ENCODE measurements around the gene TTLL13. TPM values are rescaled to one million over a fixed set of nuclear protein-coding genes. Genes with fewer than 3 reads are reported as not detected.

Gene TTLL13
- total RNA-seq, 1 experiment from 2014 or later = not detected

DNA sequence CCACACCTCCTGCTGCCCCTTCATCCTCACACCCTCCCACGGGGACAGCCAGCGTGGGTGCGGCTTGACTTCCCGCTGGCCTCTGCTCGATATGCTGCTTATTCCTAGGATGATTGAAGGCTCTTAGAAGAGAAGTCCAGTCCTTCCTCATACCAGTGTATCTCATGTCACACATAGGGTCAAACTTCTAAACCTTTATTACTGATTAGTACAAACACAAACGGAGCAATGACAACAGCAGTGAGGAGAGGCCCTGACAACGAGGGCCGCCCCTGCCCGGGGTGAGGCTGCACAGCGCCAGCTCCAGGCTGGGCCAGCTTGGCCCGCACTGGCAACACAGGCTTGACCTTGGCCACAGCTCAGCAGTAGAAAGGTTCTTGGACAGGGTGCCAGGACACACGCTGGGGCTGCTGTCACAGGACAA, 19.3 kb upstream of the TTLL13 start:
- Histone ChIP-seq H3K4me3 (ENCODE audit: low read depth, low read length, poor library complexity, severe bottlenecking) (no peak overlapping the region), H3K9me3 (ENCODE audit: low read depth, low read length, poor library complexity, severe bottlenecking) (no peaks in the 10 kb centered on the region), H3K36me3 (ENCODE audit: insufficient read depth, low read length, poor library complexity, severe bottlenecking) (peaks cover 16% of the 10 kb centered on the region), H3K27me3 (replicated peaks; ENCODE audit: insufficient read depth, low read depth, low read length, poor library complexity) (no peaks in the 10 kb centered on the region), H3K27ac (ENCODE audit: low read depth, low read length, poor library complexity, severe bottlenecking) (no peak overlapping the region), H3K4me1 (ENCODE audit: insufficient read depth, low read length, poor library complexity, severe bottlenecking) (peaks cover 5% of the 10 kb centered on the region)
- TF ChIP-seq, protein P1, sequence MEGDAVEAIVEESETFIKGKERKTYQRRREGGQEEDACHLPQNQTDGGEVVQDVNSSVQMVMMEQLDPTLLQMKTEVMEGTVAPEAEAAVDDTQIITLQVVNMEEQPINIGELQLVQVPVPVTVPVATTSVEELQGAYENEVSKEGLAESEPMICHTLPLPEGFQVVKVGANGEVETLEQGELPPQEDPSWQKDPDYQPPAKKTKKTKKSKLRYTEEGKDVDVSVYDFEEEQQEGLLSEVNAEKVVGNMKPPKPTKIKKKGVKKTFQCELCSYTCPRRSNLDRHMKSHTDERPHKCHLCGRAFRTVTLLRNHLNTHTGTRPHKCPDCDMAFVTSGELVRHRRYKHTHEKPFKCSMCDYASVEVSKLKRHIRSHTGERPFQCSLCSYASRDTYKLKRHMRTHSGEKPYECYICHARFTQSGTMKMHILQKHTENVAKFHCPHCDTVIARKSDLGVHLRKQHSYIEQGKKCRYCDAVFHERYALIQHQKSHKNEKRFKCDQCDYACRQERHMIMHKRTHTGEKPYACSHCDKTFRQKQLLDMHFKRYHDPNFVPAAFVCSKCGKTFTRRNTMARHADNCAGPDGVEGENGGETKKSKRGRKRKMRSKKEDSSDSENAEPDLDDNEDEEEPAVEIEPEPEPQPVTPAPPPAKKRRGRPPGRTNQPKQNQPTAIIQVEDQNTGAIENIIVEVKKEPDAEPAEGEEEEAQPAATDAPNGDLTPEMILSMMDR (conservative IDR thresholded peaks at IDR 0.05; ENCODE audit: low read depth, low read length) = no peak
- TF ChIP-seq EZH2 (IDR thresholded peaks at IDR 0.05; ENCODE audit: borderline replicate concordance, low read depth, low read length, poor library complexity, severe bottlenecking) = no peak
- ChIA-PET POLR2A (ENCODE audit: low non-redundant PET) (no interaction called here), CTCF (no interaction called here)
- no TSS peak for BruUV-seq (replicated peaks)
- DNase-seq (ENCODE audit: low spot score) = no peak
- intact Hi-C loops (cut with micrococcal nuclease; ENCODE audit: unreplicated experiment) = no loop called here

DNA sequence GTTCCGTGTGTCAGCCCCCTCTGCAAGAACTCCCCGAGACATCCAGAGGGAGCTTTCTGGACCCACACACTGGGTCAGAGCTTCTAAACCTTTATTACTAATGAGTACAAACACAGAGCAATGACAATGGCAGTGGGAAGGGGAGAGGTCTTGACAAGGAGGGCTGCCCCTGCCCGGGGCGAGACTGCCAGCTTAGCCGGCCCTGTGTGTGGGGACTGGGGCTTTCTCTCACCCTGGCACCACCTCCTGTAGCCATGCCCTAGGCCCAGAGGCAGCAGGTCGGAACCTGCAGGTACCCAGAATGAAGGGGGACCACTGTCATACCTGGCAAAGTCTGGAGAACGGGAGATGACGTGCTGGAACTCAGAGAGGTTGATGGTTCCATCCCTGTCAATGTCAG, 18.7 kb upstream of the TTLL13 start:
- peaks cover 5% of the 10 kb centered on the region for H3K4me1 ChIP-seq (ENCODE audit: insufficient read depth, low read length, poor library complexity, severe bottlenecking)
- no peak overlapping the region for H3K27ac ChIP-seq (ENCODE audit: low read depth, low read length, poor library complexity, severe bottlenecking)
- no peaks in the 10 kb centered on the region for H3K27me3 ChIP-seq (replicated peaks; ENCODE audit: insufficient read depth, low read depth, low read length, poor library complexity)
- TF ChIP-seq, protein P1 (conservative IDR thresholded peaks at IDR 0.05; ENCODE audit: low read depth, low read length) = no peak
- TF ChIP-seq EZH2 (IDR thresholded peaks at IDR 0.05; ENCODE audit: borderline replicate concordance, low read depth, low read length, poor library complexity, severe bottlenecking) = no peak
- ChIA-PET CTCF (no interaction called here), POLR2A (ENCODE audit: low non-redundant PET) (no interaction called here)
- no TSS peak for BruUV-seq (replicated peaks)
- H3K4me3 ChIP-seq (ENCODE audit: low read depth, low read length, poor library complexity, severe bottlenecking) = no peak overlapping the region
- H3K36me3 ChIP-seq (ENCODE audit: insufficient read depth, low read length, poor library complexity, severe bottlenecking) = peaks cover 16% of the 10 kb centered on the region
- intact Hi-C loops (cut with micrococcal nuclease; ENCODE audit: unreplicated experiment) = no loop called here
- no peak for DNase-seq (ENCODE audit: low spot score)
- no peaks in the 10 kb centered on the region for H3K9me3 ChIP-seq (ENCODE audit: low read depth, low read length, poor library complexity, severe bottlenecking)

DNA sequence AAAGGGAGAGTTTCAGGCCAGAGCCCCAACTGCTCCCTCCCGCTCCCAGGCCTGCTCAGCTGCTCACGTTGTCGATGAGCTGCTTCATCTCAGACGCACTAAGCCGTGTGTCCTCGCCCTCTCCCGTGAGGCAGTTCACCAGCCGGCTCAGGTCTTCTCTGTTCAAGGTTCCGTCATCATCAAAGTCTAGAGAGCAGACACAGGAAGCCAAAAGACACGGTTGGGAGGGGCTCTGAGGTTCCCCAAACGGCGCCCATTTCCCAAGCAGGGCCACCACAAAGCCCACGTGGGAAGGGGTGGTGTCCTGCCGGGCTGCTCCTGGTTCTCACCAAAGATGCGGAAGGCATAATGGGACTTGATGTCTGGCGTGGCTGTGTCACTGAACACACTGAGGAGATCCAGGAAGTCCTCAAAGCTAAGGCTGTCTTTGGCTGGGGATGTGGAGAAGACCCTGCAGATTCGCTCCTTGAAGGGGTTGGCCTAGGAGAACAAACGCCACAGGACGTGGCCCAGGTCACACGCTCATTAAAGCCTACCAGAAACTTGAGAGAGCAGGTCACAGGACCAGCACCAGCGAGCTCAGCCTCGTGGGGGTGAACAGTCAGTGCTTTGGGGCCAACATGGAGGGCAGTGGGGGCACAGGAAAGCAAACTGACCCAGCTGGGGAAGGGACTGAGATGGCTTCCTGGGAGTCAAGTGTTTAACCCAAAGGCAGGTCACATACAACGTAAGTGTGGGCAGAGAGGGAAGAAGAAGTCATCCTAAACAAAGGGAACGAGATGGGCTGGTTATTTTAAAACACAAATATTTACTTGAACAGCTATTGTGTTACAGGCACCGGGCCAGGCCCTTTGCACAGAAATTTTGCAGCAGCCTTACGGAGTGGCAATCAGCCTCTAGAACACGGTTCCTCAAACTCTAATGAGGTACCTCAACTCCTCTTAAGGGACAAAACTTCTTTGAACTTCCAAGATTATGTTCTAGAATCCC, 18.0 kb upstream of the TTLL13 start:
- H3K36me3 ChIP-seq (ENCODE audit: insufficient read depth, low read length, poor library complexity, severe bottlenecking) = peaks cover 16% of the 10 kb centered on the region
- TF ChIP-seq EZH2 (IDR thresholded peaks at IDR 0.05; ENCODE audit: borderline replicate concordance, low read depth, low read length, poor library complexity, severe bottlenecking) = no peak
- TF ChIP-seq, protein P1 (conservative IDR thresholded peaks at IDR 0.05; ENCODE audit: low read depth, low read length) = no peak
- POLR2A ChIA-PET (ENCODE audit: low non-redundant PET) = no interaction called here
- no TSS peak for BruUV-seq (replicated peaks)
- no peaks in the 10 kb centered on the region for H3K9me3 ChIP-seq (ENCODE audit: low read depth, low read length, poor library complexity, severe bottlenecking)
- no peak overlapping the region for H3K4me3 ChIP-seq (ENCODE audit: low read depth, low read length, poor library complexity, severe bottlenecking)
- intact Hi-C loops (cut with micrococcal nuclease; ENCODE audit: unreplicated experiment) = no loop called here
- peaks cover 5% of the 10 kb centered on the region for H3K4me1 ChIP-seq (ENCODE audit: insufficient read depth, low read length, poor library complexity, severe bottlenecking)
- CTCF ChIA-PET = no interaction called here
- no peak for DNase-seq (ENCODE audit: low spot score)
- H3K27ac ChIP-seq (ENCODE audit: low read depth, low read length, poor library complexity, severe bottlenecking) = no peak overlapping the region
- no peaks in the 10 kb centered on the region for H3K27me3 ChIP-seq (replicated peaks; ENCODE audit: insufficient read depth, low read depth, low read length, poor library complexity)
